ENCODE results near the gene OR2T2.

DNA sequence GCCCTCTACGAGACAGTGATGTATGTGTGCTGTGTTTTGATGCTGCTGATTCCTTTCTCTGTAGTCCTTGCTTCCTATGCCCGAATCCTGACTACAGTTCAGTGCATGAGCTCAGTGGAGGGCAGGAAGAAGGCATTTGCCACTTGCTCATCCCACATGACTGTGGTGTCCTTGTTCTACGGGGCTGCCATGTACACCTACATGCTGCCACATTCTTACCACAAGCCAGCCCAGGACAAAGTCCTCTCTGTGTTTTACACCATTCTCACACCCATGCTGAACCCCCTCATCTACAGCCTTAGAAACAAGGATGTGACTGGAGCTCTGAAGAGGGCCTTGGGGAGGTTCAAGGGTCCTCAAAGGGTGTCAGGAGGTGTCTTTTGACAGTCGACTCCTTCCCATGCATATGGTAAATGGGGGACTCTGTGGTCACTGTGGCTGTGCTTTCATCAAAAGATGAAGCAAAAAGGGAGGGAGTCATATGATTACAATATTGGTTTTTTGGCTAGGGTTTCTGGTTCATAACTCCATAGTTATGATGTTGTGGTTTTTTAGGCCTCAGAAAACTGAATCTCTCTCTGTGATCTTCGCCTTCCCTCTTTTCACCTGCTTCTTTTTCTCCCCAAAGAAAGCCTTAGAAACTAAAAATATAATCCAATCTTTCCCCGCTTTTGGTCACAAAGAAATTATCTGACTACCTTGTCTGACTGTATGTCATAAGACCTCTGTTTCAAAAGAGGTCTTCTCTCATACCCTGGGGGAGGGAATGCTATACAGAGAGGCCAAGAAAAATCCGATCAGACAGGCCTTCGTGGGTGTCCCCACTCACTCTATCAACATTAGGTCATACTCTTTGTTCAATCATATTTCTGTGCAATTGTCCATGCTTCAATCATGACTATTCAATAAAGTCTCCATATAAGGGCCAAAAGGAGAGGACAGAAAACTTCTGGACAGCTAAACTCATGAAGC is 38.4 kb upstream of the OR2T2 start:
- TF ChIP-seq, protein P1, sequence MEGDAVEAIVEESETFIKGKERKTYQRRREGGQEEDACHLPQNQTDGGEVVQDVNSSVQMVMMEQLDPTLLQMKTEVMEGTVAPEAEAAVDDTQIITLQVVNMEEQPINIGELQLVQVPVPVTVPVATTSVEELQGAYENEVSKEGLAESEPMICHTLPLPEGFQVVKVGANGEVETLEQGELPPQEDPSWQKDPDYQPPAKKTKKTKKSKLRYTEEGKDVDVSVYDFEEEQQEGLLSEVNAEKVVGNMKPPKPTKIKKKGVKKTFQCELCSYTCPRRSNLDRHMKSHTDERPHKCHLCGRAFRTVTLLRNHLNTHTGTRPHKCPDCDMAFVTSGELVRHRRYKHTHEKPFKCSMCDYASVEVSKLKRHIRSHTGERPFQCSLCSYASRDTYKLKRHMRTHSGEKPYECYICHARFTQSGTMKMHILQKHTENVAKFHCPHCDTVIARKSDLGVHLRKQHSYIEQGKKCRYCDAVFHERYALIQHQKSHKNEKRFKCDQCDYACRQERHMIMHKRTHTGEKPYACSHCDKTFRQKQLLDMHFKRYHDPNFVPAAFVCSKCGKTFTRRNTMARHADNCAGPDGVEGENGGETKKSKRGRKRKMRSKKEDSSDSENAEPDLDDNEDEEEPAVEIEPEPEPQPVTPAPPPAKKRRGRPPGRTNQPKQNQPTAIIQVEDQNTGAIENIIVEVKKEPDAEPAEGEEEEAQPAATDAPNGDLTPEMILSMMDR (conservative IDR thresholded peaks at IDR 0.05), result no peak
- TF ChIP-seq ZFX (IDR thresholded peaks at IDR 0.05), result no peak
